NCI-H1417 (cell line): ENCODE measurements around the gene HS1BP3.

Experiments used
- DNase-seq, 3 experiments: peaks; one replicate each; lab custom pipeline; 2025; lab: John Stamatoyannopoulos, UW

The HS1BP3 gene

DNA sequence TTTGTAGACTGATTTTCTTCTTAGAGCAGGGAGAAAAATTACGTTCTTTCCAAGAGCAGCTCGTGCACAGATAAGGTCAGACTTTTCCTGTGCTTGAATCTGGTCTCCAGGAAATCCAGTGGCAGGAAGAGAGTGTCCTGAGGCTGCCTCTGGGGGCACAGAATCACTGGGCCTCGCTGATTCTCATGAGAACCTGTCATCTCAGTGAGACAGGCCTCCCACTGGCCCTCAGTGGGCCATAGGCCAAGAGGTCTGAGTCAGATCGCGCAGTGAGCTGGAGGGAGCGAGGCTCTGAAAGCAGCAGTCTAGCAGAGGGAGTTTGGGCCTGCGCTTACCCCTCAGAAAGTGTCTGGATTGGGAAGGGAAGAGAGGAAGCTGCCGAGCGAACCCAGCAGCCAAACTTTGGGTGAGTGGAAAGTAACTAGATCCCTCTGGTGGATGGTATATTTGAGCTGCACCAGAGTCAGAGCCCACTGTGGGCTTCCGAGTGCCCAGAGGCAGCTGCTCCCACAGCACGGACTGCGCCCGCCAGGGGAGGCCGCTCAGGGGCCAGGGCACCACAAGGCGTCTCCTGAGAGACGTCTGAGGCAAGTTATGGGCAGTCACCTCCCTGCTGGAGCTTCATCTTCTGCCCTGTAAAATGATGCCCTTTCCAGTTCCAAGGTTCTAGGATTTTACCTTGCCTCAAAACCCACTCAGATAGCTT lies 24.2 kb upstream of the HS1BP3 start:
- DNase-seq = no peak

DNA sequence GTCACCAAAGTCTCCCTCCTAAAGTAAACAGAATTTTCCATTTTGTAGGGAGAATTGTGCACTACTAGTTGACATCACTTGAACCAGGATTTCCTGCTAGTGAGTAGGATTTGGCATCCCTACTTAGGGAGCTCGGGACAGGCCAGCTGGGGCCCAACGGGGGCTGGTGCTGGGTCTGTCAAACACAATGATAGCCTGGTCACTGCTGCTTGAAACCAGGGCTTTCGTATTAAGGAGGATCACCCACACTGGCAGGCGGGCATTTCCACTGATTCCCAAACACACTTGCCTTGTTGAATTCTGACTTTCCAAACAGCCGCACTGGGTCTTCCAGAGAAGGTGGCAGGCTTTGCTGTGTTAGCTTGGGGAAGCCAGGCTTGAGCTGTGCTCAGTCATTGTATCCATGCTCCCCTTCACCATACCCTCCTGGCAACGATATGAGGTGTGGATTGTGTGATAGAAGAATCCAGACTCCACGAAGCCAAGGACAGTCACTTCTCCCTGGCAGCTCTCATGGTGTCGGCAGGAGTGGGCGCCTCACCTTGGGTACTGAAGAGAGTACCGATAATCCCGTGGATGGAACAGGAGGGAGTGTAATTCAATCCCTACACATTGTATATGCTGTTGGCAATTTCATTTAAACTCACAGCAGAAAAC lies 23.5 kb upstream of the HS1BP3 start:
- no peak for DNase-seq

DNA sequence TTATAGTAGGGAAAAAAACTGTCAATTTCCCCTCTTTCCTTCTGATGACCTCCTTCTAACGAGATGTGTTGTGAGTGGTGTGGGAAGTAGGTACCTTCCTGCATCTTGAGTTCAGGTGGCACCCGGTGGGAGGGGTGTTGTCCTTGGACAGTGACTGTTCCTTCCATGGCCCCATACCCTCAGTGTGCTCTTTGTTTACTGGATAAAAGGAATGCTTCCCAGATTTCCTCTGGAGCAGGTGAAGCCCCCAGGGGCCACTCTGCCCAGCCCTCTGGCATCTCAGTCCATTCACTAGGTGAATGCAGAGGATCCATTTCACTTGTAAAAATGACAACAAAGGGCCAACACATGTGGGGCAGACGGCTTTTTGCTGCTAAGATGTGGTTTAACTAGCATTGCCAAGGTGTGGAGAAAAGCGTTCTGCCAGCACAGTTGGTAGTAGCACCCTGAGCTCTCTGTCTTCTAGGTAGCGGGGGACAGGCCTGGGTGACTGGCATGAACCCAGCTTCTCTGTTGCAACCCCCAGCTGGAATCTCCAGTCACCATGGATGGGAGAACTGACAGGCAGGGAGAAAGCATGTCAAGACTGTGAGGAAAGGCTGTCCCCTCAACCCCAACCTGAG lies 22.9 kb upstream of the HS1BP3 start:
- no peak for DNase-seq

DNA sequence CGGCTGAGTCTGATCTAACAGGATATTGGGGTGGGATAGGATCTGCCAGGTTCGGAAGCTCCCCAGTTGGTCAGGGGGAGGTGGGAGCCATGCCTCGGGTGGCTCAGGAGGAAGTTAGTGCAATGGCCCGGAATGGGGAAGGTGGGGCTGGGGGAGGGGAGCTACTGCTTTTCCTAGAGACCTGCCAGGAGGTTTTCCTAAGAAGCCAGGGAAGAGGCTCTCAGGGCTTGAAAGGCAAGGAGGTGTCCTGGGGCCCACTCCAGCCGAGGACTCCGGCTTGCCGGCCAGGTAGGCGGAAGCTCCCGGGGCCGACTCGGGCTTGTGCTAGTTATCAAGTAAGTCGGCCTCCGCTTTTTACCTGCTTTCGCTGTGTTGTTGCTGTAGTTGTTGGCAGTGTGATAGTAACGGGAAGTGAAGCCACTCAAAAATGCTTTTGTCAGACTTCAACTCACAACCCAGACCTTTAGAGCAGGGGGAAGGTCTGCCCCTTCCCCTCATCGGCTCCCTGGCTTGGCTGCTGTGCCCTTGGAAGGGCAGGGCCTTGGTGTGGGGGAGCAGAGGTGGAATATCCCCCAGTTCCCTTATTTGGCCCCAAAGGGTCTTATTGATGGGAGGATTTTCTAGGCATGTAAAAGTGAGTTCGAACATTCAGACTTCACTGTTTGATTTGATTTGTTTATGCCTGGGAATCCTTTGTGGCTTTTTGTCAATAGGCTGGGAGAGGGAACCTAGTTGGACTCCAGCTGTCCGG lies 21.5 kb upstream of the HS1BP3 start:
- DNase-seq = no peak

DNA sequence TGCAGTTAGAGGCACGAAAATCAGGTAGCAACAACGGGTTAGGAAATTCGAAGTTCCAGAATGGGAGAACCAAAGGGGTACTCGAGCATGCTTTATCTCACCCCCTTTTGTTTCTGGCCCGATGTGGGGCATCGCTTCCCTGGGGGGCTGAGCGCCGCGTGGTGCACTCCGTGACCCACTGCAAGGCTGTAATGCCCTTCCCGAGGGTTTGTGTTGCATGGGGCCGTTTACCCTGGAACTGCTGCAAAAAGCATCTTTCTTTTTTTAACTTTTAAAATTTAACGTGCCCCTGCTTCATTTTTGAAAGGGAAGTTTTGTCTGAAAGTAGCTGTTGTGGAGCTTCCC lies 20.8 kb upstream of the HS1BP3 start:
- DNase-seq = no peak

- no peak for DNase-seq
Observed at GRCh38 chr2:20671036-20671735, 20.3 kb upstream of the HS1BP3 start.

DNA sequence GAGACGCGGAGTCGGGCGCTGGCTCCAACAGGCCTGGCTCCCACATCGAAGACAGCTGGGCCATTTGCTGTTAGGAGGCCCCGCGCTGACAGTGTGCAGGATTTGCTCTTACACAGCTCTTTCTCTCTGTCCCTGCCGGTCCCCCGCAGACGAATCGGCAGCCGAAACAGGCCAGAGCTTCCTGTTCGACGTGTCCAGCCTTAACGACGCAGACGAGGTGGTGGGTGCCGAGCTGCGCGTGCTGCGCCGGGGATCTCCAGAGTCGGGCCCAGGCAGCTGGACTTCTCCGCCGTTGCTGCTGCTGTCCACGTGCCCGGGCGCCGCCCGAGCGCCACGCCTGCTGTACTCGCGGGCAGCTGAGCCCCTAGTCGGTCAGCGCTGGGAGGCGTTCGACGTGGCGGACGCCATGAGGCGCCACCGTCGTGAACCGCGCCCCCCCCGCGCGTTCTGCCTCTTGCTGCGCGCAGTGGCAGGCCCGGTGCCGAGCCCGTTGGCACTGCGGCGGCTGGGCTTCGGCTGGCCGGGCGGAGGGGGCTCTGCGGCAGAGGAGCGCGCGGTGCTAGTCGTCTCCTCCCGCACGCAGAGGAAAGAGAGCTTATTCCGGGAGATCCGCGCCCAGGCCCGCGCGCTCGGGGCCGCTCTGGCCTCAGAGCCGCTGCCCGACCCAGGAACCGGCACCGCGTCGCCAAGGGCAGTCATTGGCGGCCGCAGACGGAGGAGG lies 19.6 kb upstream of the HS1BP3 start:
- DNase-seq = no peak

DNA sequence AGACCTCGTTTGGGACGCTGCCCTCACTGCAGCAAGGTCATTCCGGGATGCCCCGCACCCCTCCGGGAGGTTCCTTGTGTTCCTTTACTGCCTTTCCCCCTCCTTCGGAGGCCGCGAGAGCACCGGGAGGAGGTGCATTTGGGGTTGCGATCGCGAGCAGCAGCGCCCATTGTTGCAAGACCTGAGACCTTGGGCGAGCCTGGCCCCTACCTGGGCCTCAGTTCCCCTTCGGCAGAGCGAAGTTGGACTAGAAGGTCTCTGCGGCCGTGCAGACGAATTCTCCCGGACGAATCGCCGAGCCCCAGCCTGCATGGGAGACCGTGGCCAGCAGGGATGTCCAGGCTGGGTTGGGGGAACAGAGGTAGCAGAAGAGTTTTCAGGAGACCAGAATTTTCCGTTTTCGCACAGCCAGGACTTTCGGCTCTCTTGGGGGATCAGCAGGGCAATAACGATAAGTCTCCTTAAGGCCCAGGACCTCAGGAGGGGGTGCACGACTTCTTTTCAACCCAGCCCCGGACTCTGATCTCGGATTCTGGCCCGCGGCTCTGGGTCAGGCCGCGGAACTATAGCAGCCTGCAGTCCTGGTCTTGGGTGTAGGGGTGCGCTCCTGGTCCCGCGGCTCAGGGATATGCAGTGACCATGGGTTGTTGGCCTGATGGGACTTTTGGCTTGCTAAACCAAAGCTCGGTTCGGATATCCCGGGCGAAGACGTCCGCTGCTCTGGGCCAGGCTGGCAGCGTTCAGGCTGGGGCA lies 18.8 kb upstream of the HS1BP3 start:
- DNase-seq = no peak

DNA sequence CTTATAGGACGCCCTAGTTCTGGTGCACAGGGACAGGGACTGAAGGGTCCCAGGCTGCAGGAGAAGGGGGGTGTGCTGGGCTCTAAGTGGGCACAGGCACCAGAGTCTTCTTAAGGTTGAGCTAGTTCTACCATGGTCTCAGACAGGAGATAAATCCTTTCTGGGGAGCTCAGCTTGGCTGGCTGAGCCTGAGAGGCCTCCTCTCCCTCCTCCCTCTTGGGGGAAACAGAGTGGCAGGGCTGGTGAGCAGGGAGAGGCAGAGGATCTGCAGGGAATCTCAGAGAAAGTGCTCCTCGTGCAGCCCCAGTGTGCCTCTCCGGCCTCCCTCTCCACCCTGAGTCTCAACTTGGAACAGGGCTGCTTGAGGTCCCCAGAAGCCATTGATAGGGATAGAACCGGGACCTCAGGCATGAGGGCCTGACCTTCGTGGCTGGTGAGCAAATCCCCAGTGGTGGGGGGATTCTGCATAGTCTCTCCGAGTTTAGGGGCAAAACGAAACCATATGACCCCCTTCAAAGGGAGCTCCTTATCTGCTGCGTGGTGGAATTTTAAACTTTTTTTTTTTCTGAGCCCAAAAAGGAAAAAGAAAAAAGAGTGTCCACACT lies 18.1 kb upstream of the HS1BP3 start:
- DNase-seq = no peak

- no peak for DNase-seq
Observed at GRCh38 chr2:20668451-20668850, 17.6 kb upstream of the HS1BP3 start.

GRCh38 chr2:20667531-20668401 lies 16.9 kb upstream of the HS1BP3 start:
- DNase-seq = peak in 1 of 3 experiments; percentile 29

DNA sequence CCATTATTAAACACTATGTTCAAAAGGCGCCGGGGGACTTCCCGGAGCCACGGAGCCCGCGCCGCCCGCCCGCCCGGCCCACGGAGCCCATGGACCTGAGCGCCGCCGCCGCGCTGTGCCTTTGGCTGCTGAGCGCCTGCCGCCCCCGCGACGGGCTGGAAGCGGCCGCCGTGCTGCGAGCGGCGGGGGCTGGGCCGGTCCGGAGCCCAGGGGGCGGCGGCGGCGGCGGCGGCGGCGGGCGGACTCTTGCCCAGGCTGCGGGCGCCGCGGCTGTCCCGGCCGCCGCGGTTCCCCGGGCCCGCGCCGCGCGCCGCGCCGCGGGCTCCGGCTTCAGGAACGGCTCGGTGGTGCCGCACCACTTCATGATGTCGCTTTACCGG lies 16.2 kb upstream of the HS1BP3 start:
- DNase-seq = peak in 2 of 3 experiments; percentile 34 to 42

DNA sequence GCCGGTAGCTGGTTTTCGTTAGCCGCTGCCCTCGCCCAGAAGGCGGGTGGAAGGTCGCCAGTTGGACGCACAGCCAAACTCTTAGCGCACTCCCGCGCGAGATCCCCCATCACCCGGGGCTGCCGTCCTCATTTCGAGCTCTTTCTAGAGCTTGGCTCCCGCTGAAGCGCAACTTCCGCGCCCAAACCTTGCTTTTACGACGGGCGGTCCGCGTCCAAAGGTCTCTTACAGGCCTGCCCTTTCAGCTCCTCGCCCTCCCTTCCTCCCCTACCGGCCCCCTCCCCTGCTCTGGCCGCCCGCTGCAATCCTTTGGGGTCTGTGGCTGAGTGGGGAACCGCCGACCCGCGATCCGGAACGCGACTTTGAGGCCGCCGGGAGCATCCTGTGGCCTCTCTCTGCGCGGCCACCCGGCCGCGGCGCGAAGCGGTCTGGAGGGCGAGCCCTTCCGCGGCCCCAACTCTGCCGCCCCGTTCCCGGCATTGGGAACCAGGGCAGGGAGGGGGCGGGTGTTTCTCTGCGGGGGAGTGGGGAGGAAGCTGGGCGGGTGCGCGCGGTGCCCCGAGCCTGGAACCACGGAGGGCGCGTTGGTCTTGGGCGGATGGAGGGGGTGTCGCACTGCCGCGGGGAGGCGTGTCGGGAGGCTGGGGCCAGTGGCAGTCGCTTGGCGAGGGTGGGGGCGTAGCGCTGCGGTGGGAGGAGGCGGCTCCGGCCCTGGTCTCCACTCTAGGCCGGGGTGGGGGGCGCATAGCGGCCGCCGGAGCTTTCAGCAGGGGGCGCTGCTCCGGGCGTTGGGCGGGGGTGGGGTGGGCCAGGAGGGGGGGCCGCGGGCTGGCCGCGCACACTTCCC lies 15.6 kb upstream of the HS1BP3 start, which contains the start of gene GDF7:
Gene GDF7 (plus strand): TSS at position 841 of the 847 bp plus-strand sequence. CDS start 96 bp downstream, outside the sequence.
- DNase-seq = peak in 2 of 3 experiments; percentile 37 to 56

DNA sequence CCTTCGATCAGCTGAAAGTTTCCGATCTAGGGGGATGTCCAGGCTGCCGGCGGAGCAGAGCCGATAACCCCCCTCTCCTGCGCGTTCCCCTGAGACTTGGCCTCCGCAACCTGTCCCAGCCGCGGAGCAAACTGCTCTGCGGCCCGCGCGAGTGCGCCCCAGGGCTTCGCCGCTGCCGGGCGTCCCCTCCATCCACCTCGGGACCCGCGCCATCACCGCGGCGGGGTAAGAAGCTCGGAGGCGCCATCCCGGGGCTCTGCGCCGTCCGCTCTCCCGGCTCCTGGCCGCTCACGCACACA lies 15.1 kb upstream of the HS1BP3 start:
- no peak for DNase-seq

DNA sequence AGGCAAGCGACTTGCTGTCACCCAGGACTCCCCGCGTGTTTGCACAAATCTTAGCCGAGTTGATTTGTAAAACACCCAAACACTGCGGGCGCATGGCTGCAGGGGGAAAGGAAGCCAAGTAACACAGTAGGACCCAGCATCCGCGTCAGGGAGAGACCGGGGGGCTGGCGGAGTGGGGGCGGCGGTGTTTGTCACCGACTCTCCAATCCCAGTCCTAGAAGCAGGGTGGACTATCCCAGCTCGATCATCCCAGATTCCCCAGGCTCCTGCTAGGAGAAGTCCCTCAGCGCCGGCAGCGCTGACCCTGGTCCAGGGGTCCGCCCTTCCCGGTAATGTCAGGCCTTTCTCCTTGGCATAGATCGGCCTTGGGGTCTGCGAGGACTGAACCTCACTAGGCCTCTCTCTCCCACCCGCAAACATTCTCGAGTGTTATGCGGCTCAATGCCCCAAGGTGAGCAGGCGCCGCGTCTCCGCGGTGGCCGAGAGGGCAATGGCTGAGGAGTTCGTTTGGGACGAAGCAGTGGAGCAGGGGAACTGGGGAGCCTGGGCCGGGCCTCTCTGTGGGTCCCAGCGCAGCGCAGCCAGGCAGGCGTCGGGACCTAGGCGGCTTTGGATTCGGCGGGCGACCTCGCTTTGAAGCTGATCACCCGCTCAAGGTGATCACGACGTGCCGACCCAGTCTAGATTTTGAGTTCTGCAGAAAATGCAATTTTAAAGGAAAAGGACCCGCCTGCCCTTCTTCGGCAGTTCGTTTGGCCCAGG lies 14.5 kb upstream of the HS1BP3 start:
- DNase-seq = no peak

GRCh38 chr2:20664431-20665242 lies 13.7 kb upstream of the HS1BP3 start:
- no peak for DNase-seq

DNA sequence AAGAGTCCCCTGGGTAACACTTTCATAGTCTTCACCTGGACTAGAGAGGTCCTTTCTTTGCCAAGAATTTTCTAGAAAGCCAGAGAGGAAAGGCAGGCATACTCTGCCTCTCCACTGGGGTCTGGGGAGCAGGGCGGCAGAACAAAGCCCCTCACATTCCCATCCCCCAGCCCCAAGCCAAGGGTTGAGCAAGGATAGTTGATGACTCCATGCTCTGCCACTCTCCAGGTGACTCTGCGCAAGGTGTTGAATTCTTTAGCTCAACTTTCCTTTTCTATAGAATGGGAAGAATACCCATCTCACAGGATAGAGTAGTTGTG lies 13.1 kb upstream of the HS1BP3 start:
- no peak for DNase-seq
